Neural progenitor cell (in vitro differentiated cells): ENCODE measurements around the gene ATP8B4. TPM values are rescaled to one million over a fixed set of nuclear protein-coding genes. Genes with fewer than 3 reads are reported as not detected.

Source experiments
- DNase-seq: peaks from one replicate; pipeline ENCODE4 v3.0.0-alpha.2; 2016; ENCODE audit warnings: low spot score
- H2AFZ ChIP-seq: fragments of 200-600 bp; sonication (generic); replicated peaks from 2 replicates; pipeline ENCODE4 v1.6.1; 2016; ENCODE audit warnings: antibody characterized with exemption
- H3F3A ChIP-seq: fragments of 200-600 bp; sonication (generic); 2 replicates; pipeline ENCODE4 v1.6.1; 2016; ENCODE audit warnings: antibody characterized with exemption, low read depth
- H3K27ac ChIP-seq: fragments of 200-600 bp; sonication (generic); 2 replicates; pipeline ENCODE4 v1.5.1; 2016; ENCODE audit warnings: mild to moderate bottlenecking
- H3K27me3 ChIP-seq: fragments of 200-600 bp; sonication (generic); 2 replicates; pipeline ENCODE4 v1.6.1; 2016; ENCODE audit warnings: mild to moderate bottlenecking, moderate library complexity
- H3K36me3 ChIP-seq: fragments of 200-600 bp; sonication (generic); 2 replicates; pipeline ENCODE4 v1.5.1; 2016
- H3K4me1 ChIP-seq: fragments of 200-600 bp; sonication (generic); 2 replicates; pipeline ENCODE4 v1.6.1; 2016; ENCODE audit warnings: mixed run types
- H3K4me2 ChIP-seq: fragments of 200-600 bp; sonication (generic); 2 replicates; pipeline ENCODE4 v1.6.1; 2016
- H3K4me3 ChIP-seq: fragments of 200-600 bp; sonication (generic); 2 replicates; pipeline ENCODE4 v1.5.1; 2016
- H3K79me2 ChIP-seq: fragments of 200-600 bp; sonication (generic); 2 replicates; pipeline ENCODE4 v1.6.1; 2016; ENCODE audit warnings: low read depth
- H3K9ac ChIP-seq: fragments of 200-600 bp; sonication (generic); 2 replicates; pipeline ENCODE4 v1.6.1; 2016
- H3K9me3 ChIP-seq: fragments of 200-600 bp; sonication (generic); 2 replicates; pipeline ENCODE4 v1.5.1; 2016; ENCODE audit warnings: low read depth
- H4K20me1 ChIP-seq: fragments of 200-600 bp; sonication (generic); 2 replicates; pipeline ENCODE4 v1.6.1; 2016; ENCODE audit warnings: low read depth
- H3K27ac Mint-ChIP-seq: 3 replicates; pipeline ENCODE4 v1.8.0; 2021; ENCODE audit warnings: mixed read lengths
- H3K27me3 Mint-ChIP-seq: 2 replicates; pipeline ENCODE4 v1.8.0; 2022; ENCODE audit warnings: low read depth, mild to moderate bottlenecking, inconsistent platforms, moderate library complexity, mixed read lengths; ENCODE audit not compliant: insufficient read depth
- H3K36me3 Mint-ChIP-seq: 3 replicates; pipeline ENCODE4 v1.8.0; 2021; ENCODE audit warnings: mixed read lengths
- H3K4me1 Mint-ChIP-seq: 3 replicates; pipeline ENCODE4 v1.8.0; 2021; ENCODE audit warnings: mixed read lengths
- H3K4me3 Mint-ChIP-seq: 3 replicates; pipeline ENCODE4 v1.8.0; 2021; ENCODE audit warnings: mild to moderate bottlenecking, moderate library complexity, mixed read lengths
- H3K9me3 Mint-ChIP-seq: 3 replicates; pipeline ENCODE4 v1.8.0; 2020; ENCODE audit warnings: mixed read lengths
- EZH2 ChIP-seq: fragments of 200-600 bp; sonication (generic); IDR thresholded peaks from 2 replicates; pipeline ENCODE4 v1.6.1; 2017; ENCODE audit warnings: antibody characterized with exemption, mild to moderate bottlenecking, moderate library complexity
- EZH2phosphoT487 ChIP-seq: fragments of 200-600 bp; sonication (generic); IDR thresholded peaks from 2 replicates; pipeline ENCODE4 v1.6.1; 2017; ENCODE audit warnings: antibody characterized with exemption
- total RNA-seq: library from RNA; depleted of rRNA; stranded (reverse); fragments of >200 nt; gene quantifications from 2 replicates; pipeline ENCODE4 v1.2.3, GENCODE V29; 2015; ENCODE audit warnings: low replicate concordance
- TF ChIP-seq, protein P1 (sequence below): fragments of 200-600 bp; sonication (generic); IDR thresholded peaks from 2 replicates; pipeline ENCODE4 v1.5.1; 2017; ENCODE audit warnings: antibody characterized with exemption, mild to moderate bottlenecking

ATP8B4 gene
- total RNA-seq, 1 donor from 2014 or later, result 2.7 TPM

- H3K79me2 ChIP-seq, result no peaks in the 10 kb centered on the region
- H3K27me3 ChIP-seq, result no peaks in the 10 kb centered on the region
- TF ChIP-seq EZH2, result no peak
- TF ChIP-seq, protein P1, sequence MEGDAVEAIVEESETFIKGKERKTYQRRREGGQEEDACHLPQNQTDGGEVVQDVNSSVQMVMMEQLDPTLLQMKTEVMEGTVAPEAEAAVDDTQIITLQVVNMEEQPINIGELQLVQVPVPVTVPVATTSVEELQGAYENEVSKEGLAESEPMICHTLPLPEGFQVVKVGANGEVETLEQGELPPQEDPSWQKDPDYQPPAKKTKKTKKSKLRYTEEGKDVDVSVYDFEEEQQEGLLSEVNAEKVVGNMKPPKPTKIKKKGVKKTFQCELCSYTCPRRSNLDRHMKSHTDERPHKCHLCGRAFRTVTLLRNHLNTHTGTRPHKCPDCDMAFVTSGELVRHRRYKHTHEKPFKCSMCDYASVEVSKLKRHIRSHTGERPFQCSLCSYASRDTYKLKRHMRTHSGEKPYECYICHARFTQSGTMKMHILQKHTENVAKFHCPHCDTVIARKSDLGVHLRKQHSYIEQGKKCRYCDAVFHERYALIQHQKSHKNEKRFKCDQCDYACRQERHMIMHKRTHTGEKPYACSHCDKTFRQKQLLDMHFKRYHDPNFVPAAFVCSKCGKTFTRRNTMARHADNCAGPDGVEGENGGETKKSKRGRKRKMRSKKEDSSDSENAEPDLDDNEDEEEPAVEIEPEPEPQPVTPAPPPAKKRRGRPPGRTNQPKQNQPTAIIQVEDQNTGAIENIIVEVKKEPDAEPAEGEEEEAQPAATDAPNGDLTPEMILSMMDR, result peak; percentile 61
- no peak overlapping the region for H3K9ac ChIP-seq
- no peaks in the 10 kb centered on the region for H3K9me3 Mint-ChIP-seq
- H4K20me1 ChIP-seq, result no peaks in the 10 kb centered on the region
- no peak overlapping the region for H3K4me3 ChIP-seq
- no peaks in the 10 kb centered on the region for H3K27me3 Mint-ChIP-seq
- no peak overlapping the region for H3K27ac Mint-ChIP-seq
- no peak overlapping the region for H3K27ac ChIP-seq
- no peak overlapping the region for H2AFZ ChIP-seq
- peaks cover 4% of the 10 kb centered on the region for H3K4me1 Mint-ChIP-seq
- H3K4me1 ChIP-seq, result peaks cover 13% of the 10 kb centered on the region
- no peaks in the 10 kb centered on the region for H3K36me3 Mint-ChIP-seq
- no peaks in the 10 kb centered on the region for H3K36me3 ChIP-seq
- H3K4me3 Mint-ChIP-seq, result no peak overlapping the region
- no peaks in the 10 kb centered on the region for H3F3A ChIP-seq
- no peak overlapping the region for H3K4me2 ChIP-seq
- peak; percentile 45 for DNase-seq
- no peaks in the 10 kb centered on the region for H3K9me3 ChIP-seq
Observed at GRCh38 chr15:49876401-49877038, 242.5 kb downstream of the ATP8B4 start.

DNA sequence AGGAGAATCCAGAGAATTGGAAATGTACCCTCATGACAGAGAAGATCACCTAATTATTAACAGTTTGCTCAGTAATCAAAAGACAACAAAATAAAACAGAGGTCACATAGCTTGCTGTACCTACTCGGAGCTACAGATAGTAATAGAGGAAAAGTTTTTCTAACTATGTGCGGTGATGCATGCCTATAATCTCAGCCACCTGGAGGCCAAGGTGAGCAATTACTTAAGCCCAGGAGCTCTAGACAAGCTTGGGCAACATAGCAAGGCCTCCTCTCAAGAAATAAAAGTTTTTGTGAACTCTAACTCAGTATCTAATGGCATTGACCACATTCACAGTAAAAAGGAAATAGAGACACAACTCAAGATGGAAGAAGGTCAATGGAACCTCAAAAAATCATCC lies 243.6 kb downstream of the ATP8B4 start:
- Histone ChIP-seq H3K36me3 (no peaks in the 10 kb centered on the region), H2AFZ (no peak overlapping the region), H4K20me1 (no peaks in the 10 kb centered on the region), H3F3A (no peaks in the 10 kb centered on the region), H3K9me3 (no peaks in the 10 kb centered on the region), H3K9ac (no peak overlapping the region), H3K79me2 (no peaks in the 10 kb centered on the region), H3K27me3 (no peaks in the 10 kb centered on the region), H3K4me3 (no peak overlapping the region), H3K4me2 (no peak overlapping the region), H3K27ac (no peak overlapping the region), H3K4me1 (peaks cover 13% of the 10 kb centered on the region)
- H3K27ac Mint-ChIP-seq, result no peak overlapping the region
- TF ChIP-seq, protein P1, result peak; percentile 26
- TF ChIP-seq EZH2phosphoT487, result no peak
- H3K27me3 Mint-ChIP-seq, result no peaks in the 10 kb centered on the region
- H3K36me3 Mint-ChIP-seq, result no peaks in the 10 kb centered on the region
- no peak for DNase-seq
- H3K9me3 Mint-ChIP-seq, result no peaks in the 10 kb centered on the region
- H3K4me1 Mint-ChIP-seq, result peaks cover 4% of the 10 kb centered on the region
- H3K4me3 Mint-ChIP-seq, result no peak overlapping the region

- Histone ChIP-seq H3K4me2 (no peak overlapping the region), H4K20me1 (no peaks in the 10 kb centered on the region), H3K36me3 (no peaks in the 10 kb centered on the region), H3K27ac (no peak overlapping the region), H3K4me3 (no peak overlapping the region), H3K27me3 (no peaks in the 10 kb centered on the region), H3K4me1 (peaks cover 8% of the 10 kb centered on the region), H3K79me2 (no peaks in the 10 kb centered on the region), H3K9ac (no peak overlapping the region), H3F3A (no peaks in the 10 kb centered on the region), H3K9me3 (no peaks in the 10 kb centered on the region), H2AFZ (no peak overlapping the region)
- H3K27me3 Mint-ChIP-seq, result peaks cover 2% of the 10 kb centered on the region
- no peak overlapping the region for H3K4me3 Mint-ChIP-seq
- H3K9me3 Mint-ChIP-seq, result no peaks in the 10 kb centered on the region
- no peak overlapping the region for H3K27ac Mint-ChIP-seq
- TF ChIP-seq EZH2phosphoT487 (no peak), EZH2 (no peak)
- TF ChIP-seq, protein P1, result no peak
- no peaks in the 10 kb centered on the region for H3K36me3 Mint-ChIP-seq
- peaks cover 3% of the 10 kb centered on the region for H3K4me1 Mint-ChIP-seq
- no peak for DNase-seq
Observed at GRCh38 chr15:49870472-49870871, 248.6 kb downstream of the ATP8B4 start.
